ENCODE measurements around the gene INSIG1. TPM values are rescaled to one million over a fixed set of nuclear protein-coding genes. Genes with fewer than 3 reads are reported as not detected.

The INSIG1 gene
- total RNA-seq, 2 experiments from 2014 or later, result 145 to 164 TPM

GRCh38 chr7:155323001-155323638, 25.4 kb downstream of the INSIG1 start:
- Mint-ChIP-seq H3K27ac (no peak overlapping the region), H3K4me3 (no peak overlapping the region), H3K9me3 (ENCODE audit: low read depth) (no peaks in the 10 kb centered on the region), H3K4me1 (no peaks in the 10 kb centered on the region), H3K36me3 (no peaks in the 10 kb centered on the region), H3K27me3 (peaks cover 7% of the 10 kb centered on the region)
- CTCF ChIA-PET, result no interaction called here
- no peak for DNase-seq
- ATAC-seq, result no peak

- CTCF ChIA-PET, result no interaction called here
- Mint-ChIP-seq H3K27me3 (peaks cover 7% of the 10 kb centered on the region), H3K9me3 (ENCODE audit: low read depth) (no peaks in the 10 kb centered on the region), H3K4me1 (no peaks in the 10 kb centered on the region), H3K4me3 (no peak overlapping the region), H3K27ac (no peak overlapping the region), H3K36me3 (no peaks in the 10 kb centered on the region)
- DNase-seq (no peak), ATAC-seq (no peak)
Measured at GRCh38 chr7:155324012-155324917, 26.6 kb downstream of the INSIG1 start.

GRCh38 chr7:155324918-155325235, 27.2 kb downstream of the INSIG1 start:
- CTCF ChIA-PET, result no interaction called here
- ATAC-seq (no peak), DNase-seq (no peak)
- no peaks in the 10 kb centered on the region for H3K36me3 Mint-ChIP-seq
- H3K9me3 Mint-ChIP-seq (ENCODE audit: low read depth), result no peaks in the 10 kb centered on the region
- H3K27me3 Mint-ChIP-seq, result peaks cover 7% of the 10 kb centered on the region
- H3K27ac Mint-ChIP-seq, result no peak overlapping the region
- no peaks in the 10 kb centered on the region for H3K4me1 Mint-ChIP-seq
- no peak overlapping the region for H3K4me3 Mint-ChIP-seq

GRCh38 chr7:155326385-155326784, 28.7 kb downstream of the INSIG1 start:
- H3K4me1 Mint-ChIP-seq, result no peaks in the 10 kb centered on the region
- H3K4me3 Mint-ChIP-seq, result no peak overlapping the region
- no peaks in the 10 kb centered on the region for H3K9me3 Mint-ChIP-seq (ENCODE audit: low read depth)
- peaks cover 7% of the 10 kb centered on the region for H3K27me3 Mint-ChIP-seq
- no peak for DNase-seq
- CTCF ChIA-PET, result no interaction called here
- no peak overlapping the region for H3K27ac Mint-ChIP-seq
- ATAC-seq, result no peak
- H3K36me3 Mint-ChIP-seq, result no peaks in the 10 kb centered on the region

GRCh38 chr7:155327590-155328320, 30.1 kb downstream of the INSIG1 start:
- no peak for ATAC-seq
- DNase-seq, result no peak
- CTCF ChIA-PET, result no interaction called here
- H3K4me3 Mint-ChIP-seq, result no peak overlapping the region
- H3K4me1 Mint-ChIP-seq, result no peaks in the 10 kb centered on the region
- no peaks in the 10 kb centered on the region for H3K36me3 Mint-ChIP-seq
- no peak overlapping the region for H3K27ac Mint-ChIP-seq
- peaks cover 12% of the 10 kb centered on the region for H3K27me3 Mint-ChIP-seq
- H3K9me3 Mint-ChIP-seq (ENCODE audit: low read depth), result no peaks in the 10 kb centered on the region

GRCh38 chr7:155329225-155329624, 31.5 kb downstream of the INSIG1 start:
- Mint-ChIP-seq H3K36me3 (no peaks in the 10 kb centered on the region), H3K9me3 (ENCODE audit: low read depth) (no peaks in the 10 kb centered on the region), H3K4me3 (no peak overlapping the region), H3K27me3 (peaks cover 6% of the 10 kb centered on the region), H3K4me1 (no peaks in the 10 kb centered on the region), H3K27ac (no peak overlapping the region)
- ATAC-seq (no peak), DNase-seq (no peak)
- CTCF ChIA-PET, result no interaction called here

- DNase-seq, result no peak
- ATAC-seq, result no peak
- CTCF ChIA-PET, result no interaction called here
- H3K4me3 Mint-ChIP-seq, result no peak overlapping the region
- no peak overlapping the region for H3K27ac Mint-ChIP-seq
- H3K27me3 Mint-ChIP-seq, result peaks cover 4% of the 10 kb centered on the region
- H3K9me3 Mint-ChIP-seq (ENCODE audit: low read depth), result no peaks in the 10 kb centered on the region
- H3K4me1 Mint-ChIP-seq, result no peaks in the 10 kb centered on the region
- H3K36me3 Mint-ChIP-seq, result no peaks in the 10 kb centered on the region
Measured at GRCh38 chr7:155331396-155331795, 33.7 kb downstream of the INSIG1 start.

- Mint-ChIP-seq H3K4me1 (peaks cover 5% of the 10 kb centered on the region), H3K36me3 (no peaks in the 10 kb centered on the region), H3K9me3 (ENCODE audit: low read depth) (no peaks in the 10 kb centered on the region), H3K27ac (no peak overlapping the region), H3K4me3 (no peak overlapping the region), H3K27me3 (peaks cover 12% of the 10 kb centered on the region)
- DNase-seq (no peak), ATAC-seq (no peak)
- CTCF ChIA-PET, result interaction anchor here (0.9 to 1.4 kb wide), 2 partner anchors 11 to 34 kb away, joined by 4 to 7 read pairs; no protein-coding TSS in a partner anchor
Measured at GRCh38 chr7:155333346-155334234, 35.9 kb downstream of the INSIG1 start.

- no peak for ATAC-seq
- H3K36me3 Mint-ChIP-seq, result no peaks in the 10 kb centered on the region
- H3K4me3 Mint-ChIP-seq, result no peak overlapping the region
- CTCF ChIA-PET, result interaction anchor here (1.1 to 1.4 kb wide), 2 partner anchors 8 to 410 kb away, joined by 3 to 7 read pairs; no protein-coding TSS in a partner anchor
- H3K9me3 Mint-ChIP-seq (ENCODE audit: low read depth), result no peaks in the 10 kb centered on the region
- no peak overlapping the region for H3K27ac Mint-ChIP-seq
- no peak for DNase-seq
- peaks cover 12% of the 10 kb centered on the region for H3K4me1 Mint-ChIP-seq
- H3K27me3 Mint-ChIP-seq, result peaks cover 20% of the 10 kb centered on the region
Measured at GRCh38 chr7:155336812-155337602, 39.3 kb downstream of the INSIG1 start.

- Mint-ChIP-seq H3K9me3 (ENCODE audit: low read depth) (no peaks in the 10 kb centered on the region), H3K4me1 (peaks cover 12% of the 10 kb centered on the region), H3K36me3 (no peaks in the 10 kb centered on the region), H3K27me3 (peaks cover 27% of the 10 kb centered on the region), H3K4me3 (no peak overlapping the region), H3K27ac (no peak overlapping the region)
- CTCF ChIA-PET, result no interaction called here
- ATAC-seq (no peak), DNase-seq (no peak)
Measured at GRCh38 chr7:155337946-155338631, 40.4 kb downstream of the INSIG1 start.

- H3K4me3 Mint-ChIP-seq, result peak overlapping the region; percentile 27
- ATAC-seq, result peak; percentile 80
- H3K4me1 Mint-ChIP-seq, result peaks cover 12% of the 10 kb centered on the region
- H3K36me3 Mint-ChIP-seq, result no peaks in the 10 kb centered on the region
- H3K27ac Mint-ChIP-seq, result peak overlapping the region; percentile 33
- CTCF ChIA-PET, result no interaction called here
- H3K27me3 Mint-ChIP-seq, result peaks cover 31% of the 10 kb centered on the region
- H3K9me3 Mint-ChIP-seq (ENCODE audit: low read depth), result no peaks in the 10 kb centered on the region
- peak; percentile 56 for DNase-seq
Measured at GRCh38 chr7:155338632-155339320, 41.1 kb downstream of the INSIG1 start.

Data from activated CD8-positive, alpha-beta memory T cell treated with anti-CD3 and anti-CD28 coated beads, Interleukin-2, amount 10 ng/mL, durations not matched to agents 7 days and 5 days (primary cell).